Stomach (tissue), 9 donors: ENCODE results near the gene SNX30. TPM values are rescaled to one million over a fixed set of nuclear protein-coding genes. Genes with fewer than 3 reads are reported as not detected.

Experiments
- DNase-seq, 2 donors: peaks; one replicate each; pipeline versions ENCODE4 v3.0.0 to v3.0.0-alpha.2; 2013 to 2019
- H3K27ac ChIP-seq, 5 donors: fragments of 200-600 bp in 4 of 5; sonication (generic) in 4 of 5; one replicate each; pipeline ENCODE4 v1.5.1; 2013 to 2019; ENCODE audit warnings: mild to moderate bottlenecking in 1 of 5, moderate library complexity in 1 of 5
- H3K27me3 ChIP-seq, 3 donors: fragments of 200-600 bp; sonication (generic); one replicate each; pipeline ENCODE4 v1.5.1; 2017 to 2019; ENCODE audit warnings: mixed run types in 1 of 3
- H3K36me3 ChIP-seq, 4 donors: fragments of 200-600 bp; sonication (generic); 1 replicate in 3 of 4; 2 replicates in 1 of 4; pipeline ENCODE4 v1.5.1; 2016 to 2019
- H3K4me1 ChIP-seq, 4 donors: fragments of 200-600 bp; sonication (generic); one replicate each; pipeline ENCODE4 v1.5.1; 2016 to 2019
- H3K4me3 ChIP-seq, 4 donors: fragments of 200-600 bp; sonication (generic) in 3 of 4; one replicate each; pipeline ENCODE4 v1.5.1; 2016 to 2019; ENCODE audit warnings: mild to moderate bottlenecking in 1 of 4
- H3K9me3 ChIP-seq, 4 donors: fragments of 200-600 bp; sonication (generic); one replicate each; pipeline ENCODE4 v1.5.1; 2016 to 2019
- CTCF ChIP-seq, 7 experiments: fragments of 450-650 bp in 4 of 7; fragments of 200-600 bp in 3 of 7; sonication (generic) in 3 of 7; IDR thresholded peaks; one replicate each; pipeline ENCODE4 v1.5.1; 2016 to 2019; ENCODE audit warnings: antibody characterized with exemption in 7 of 7, control low read depth in 2 of 7, mild to moderate bottlenecking in 1 of 7
- EP300 ChIP-seq: sonication (generic); formaldehyde crosslinking; IDR thresholded peaks from one replicate; pipeline ENCODE4 v1.6.1; 2017; ENCODE audit warnings: antibody characterized with exemption
- POLR2A ChIP-seq, 4 donors: fragments of 450-650 bp; IDR thresholded peaks; one replicate each; pipeline ENCODE4 v1.6.1; 2016; ENCODE audit warnings: antibody characterized with exemption in 4 of 4, control low read depth in 2 of 4, mild to moderate bottlenecking in 1 of 4, moderate library complexity in 1 of 4
- POLR2AphosphoS5 ChIP-seq, 3 donors: sonication (generic); formaldehyde crosslinking; IDR thresholded peaks; one replicate each; pipeline ENCODE4 v1.6.1; 2016; ENCODE audit warnings: antibody characterized with exemption in 3 of 3
- WGBS, 5 donors: extraction: QIAGEN DNeasy Blood & Tissue Kit in 3 of 5; methylation state at CpG; one replicate each; pipeline versions ENCODE4 v1.1.5 to v1.1.7; 2013 to 2018; 5-methylcytosine and 5-hydroxymethylcytosine counted together
- intact Hi-C: fragments of 100-400 bp; cut with DNase I; formaldehyde crosslinking; loops from one replicate; pipeline ENCODE4 v1.15.1; 2023; ENCODE audit warnings: low total_unique reads
- polyA plus RNA-seq, 3 donors: library from polyadenylated mRNA; stranded (reverse); fragments of 200-250 nt; gene quantifications; one replicate each; pipeline ENCODE4 v1.2.3, GENCODE V29; 2013
- total RNA-seq, 5 donors: library from RNA; depleted of rRNA; stranded (reverse); fragments of >200 nt; gene quantifications; one replicate each; pipeline versions ENCODE4 v1.1.0 to v1.2.3, GENCODE V29; 2014 to 2016
- donor health status: healthy with polysubstance abuse.
- donor health status: Bipolar disorder and iron deficiency.
- donor health status: healthy.

The SNX30 gene
- total and polyA plus RNA-seq, 8 donors = 1.2 to 37.1 (median 5.3) TPM

GRCh38 chr9:112794731-112795130 is 44.2 kb downstream of the SNX30 start:
- no peaks in the 10 kb centered on the region for H3K9me3 ChIP-seq
- no peaks in the 10 kb centered on the region for H3K36me3 ChIP-seq
- TF ChIP-seq POLR2AphosphoS5 (IDR thresholded peaks at IDR 0.05) (no peak), POLR2A (IDR thresholded peaks at IDR 0.05) (no peak), CTCF (IDR thresholded peaks at IDR 0.05) (no peak), EP300 (no peak)
- no peak for DNase-seq
- peaks cover 0 to 39% (median 13%) of the 10 kb centered on the region in 4 donors for H3K4me1 ChIP-seq
- no peak overlapping the region for H3K4me3 ChIP-seq
- no peak overlapping the region for H3K27ac ChIP-seq
- intact Hi-C loops = no loop called here
- no peaks in the 10 kb centered on the region for H3K27me3 ChIP-seq

GRCh38 chr9:112795921-112796320 is 45.4 kb downstream of the SNX30 start:
- Histone ChIP-seq H3K36me3 (no peaks in the 10 kb centered on the region), H3K4me3 (no peak overlapping the region), H3K9me3 (no peaks in the 10 kb centered on the region), H3K27ac (no peak overlapping the region), H3K4me1 (peaks cover 0 to 31% (median 13%) of the 10 kb centered on the region in 4 donors), H3K27me3 (no peaks in the 10 kb centered on the region)
- TF ChIP-seq POLR2AphosphoS5 (IDR thresholded peaks at IDR 0.05) (no peak), CTCF (IDR thresholded peaks at IDR 0.05) (no peak), EP300 (no peak), POLR2A (IDR thresholded peaks at IDR 0.05) (no peak)
- no peak for DNase-seq
- WGBS, 5 donors = 47 to 58% (median 52%) methylated on average over 4 of the region's 4 CpGs
- intact Hi-C loops = no loop called here

GRCh38 chr9:112796485-112796884 is 45.9 kb downstream of the SNX30 start:
- H3K4me3 ChIP-seq = no peak overlapping the region
- H3K36me3 ChIP-seq = no peaks in the 10 kb centered on the region
- intact Hi-C loops = no loop called here
- DNase-seq = no peak
- H3K27me3 ChIP-seq = no peaks in the 10 kb centered on the region
- H3K4me1 ChIP-seq = peaks cover 0 to 31% (median 13%) of the 10 kb centered on the region in 4 donors
- no peaks in the 10 kb centered on the region for H3K9me3 ChIP-seq
- no peak overlapping the region for H3K27ac ChIP-seq
- WGBS, 5 donors = 86 to 94% (median 91%) methylated on average over 8 of the region's 8 CpGs
- TF ChIP-seq EP300 (no peak), CTCF (IDR thresholded peaks at IDR 0.05) (no peak), POLR2A (IDR thresholded peaks at IDR 0.05) (no peak), POLR2AphosphoS5 (IDR thresholded peaks at IDR 0.05) (no peak)

GRCh38 chr9:112809351-112809848 is 58.8 kb downstream of the SNX30 start:
- Histone ChIP-seq H3K4me3 (no peak overlapping the region), H3K36me3 (peaks cover 0 to 21% (median 9%) of the 10 kb centered on the region in 4 donors)
- 88 to 91% (median 90%) methylated on average over 7 of the region's 7 CpGs for WGBS, 5 donors

More at GRCh38 chr9:112809351-112809848, 58.8 kb downstream of the SNX30 start:
- Histone ChIP-seq H3K9me3 (no peaks in the 10 kb centered on the region), H3K27ac (no peak overlapping the region), H3K4me1 (peaks cover 0 to 7% (median 0%) of the 10 kb centered on the region in 4 donors), H3K27me3 (no peaks in the 10 kb centered on the region)
- no peak for DNase-seq
- intact Hi-C loops = no loop called here
- no peak for TF ChIP-seq POLR2AphosphoS5 (IDR thresholded peaks at IDR 0.05)
- TF ChIP-seq EP300 = no peak
- no peak for TF ChIP-seq CTCF (IDR thresholded peaks at IDR 0.05)
- no peak for TF ChIP-seq POLR2A (IDR thresholded peaks at IDR 0.05)
